Kidney glomerular epithelial cell (primary cell): ENCODE measurements around the gene ATG2A.

Experiments used
- DNase-seq: peaks from one replicate; lab custom pipeline; 2025; lab: John Stamatoyannopoulos, UW

ATG2A gene

DNA sequence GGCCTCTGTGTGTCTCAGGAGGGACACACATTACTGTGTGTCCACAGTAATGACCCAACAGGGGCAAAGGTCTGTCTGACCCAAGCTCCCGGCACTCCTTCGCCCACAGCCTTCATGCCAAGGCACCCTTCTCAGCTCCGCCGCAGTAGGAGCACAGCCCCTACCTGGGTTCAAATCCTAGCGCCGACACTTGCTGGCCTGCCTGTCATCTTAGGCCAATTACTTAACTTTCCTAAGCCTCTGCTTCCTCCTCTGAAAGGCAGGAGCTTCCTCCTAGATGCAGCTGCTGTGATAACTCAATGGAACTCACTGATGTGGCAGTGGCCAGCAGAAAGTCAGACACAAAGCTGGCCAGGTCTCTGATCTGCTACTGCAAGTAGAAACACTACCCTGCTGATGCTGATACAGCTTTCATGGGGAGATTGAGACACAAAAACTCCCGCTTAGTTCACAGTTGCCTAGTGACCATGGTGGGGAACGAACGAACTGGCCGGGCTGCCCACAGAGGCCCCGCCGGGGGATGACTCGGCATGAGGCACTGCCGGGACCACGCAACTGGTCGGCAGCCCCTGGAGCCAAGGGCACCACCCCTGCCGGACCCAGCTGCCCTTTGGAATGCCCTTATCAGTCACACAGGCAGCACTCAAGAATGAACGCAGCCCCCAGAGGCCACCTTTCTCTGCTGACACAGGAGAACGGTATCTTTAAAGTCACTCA lies 46.7 kb downstream of the ATG2A start:
- DNase-seq: peak; percentile 50

- peak; percentile 27 for DNase-seq
These were observed 47.3 kb downstream of the ATG2A start for GRCh38 chr11:64869571-64870175.

- peak; percentile 81 for DNase-seq
These were observed 48.0 kb downstream of the ATG2A start for GRCh38 chr11:64868904-64869570.

GRCh38 chr11:64867748-64868462 lies 49.1 kb downstream of the ATG2A start:
- no peak for DNase-seq

DNA sequence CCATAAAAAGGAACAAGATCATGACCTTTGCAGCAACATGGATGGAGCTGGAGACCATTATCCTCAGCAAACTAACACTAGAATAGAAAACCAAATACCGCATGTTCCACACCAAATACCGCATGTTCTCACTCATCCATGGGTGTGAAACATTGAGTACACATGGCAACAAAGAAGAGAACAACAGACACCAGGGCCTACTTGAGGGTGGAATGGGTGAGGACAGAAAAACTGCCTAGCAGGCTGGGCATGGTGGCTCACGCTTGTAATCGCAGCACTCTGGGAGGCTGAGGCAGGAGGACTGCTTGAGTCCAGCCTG lies 50.9 kb downstream of the ATG2A start:
- DNase-seq: no peak

- DNase-seq: no peak
These were observed 51.5 kb downstream of the ATG2A start for GRCh38 chr11:64865286-64866172.

DNA sequence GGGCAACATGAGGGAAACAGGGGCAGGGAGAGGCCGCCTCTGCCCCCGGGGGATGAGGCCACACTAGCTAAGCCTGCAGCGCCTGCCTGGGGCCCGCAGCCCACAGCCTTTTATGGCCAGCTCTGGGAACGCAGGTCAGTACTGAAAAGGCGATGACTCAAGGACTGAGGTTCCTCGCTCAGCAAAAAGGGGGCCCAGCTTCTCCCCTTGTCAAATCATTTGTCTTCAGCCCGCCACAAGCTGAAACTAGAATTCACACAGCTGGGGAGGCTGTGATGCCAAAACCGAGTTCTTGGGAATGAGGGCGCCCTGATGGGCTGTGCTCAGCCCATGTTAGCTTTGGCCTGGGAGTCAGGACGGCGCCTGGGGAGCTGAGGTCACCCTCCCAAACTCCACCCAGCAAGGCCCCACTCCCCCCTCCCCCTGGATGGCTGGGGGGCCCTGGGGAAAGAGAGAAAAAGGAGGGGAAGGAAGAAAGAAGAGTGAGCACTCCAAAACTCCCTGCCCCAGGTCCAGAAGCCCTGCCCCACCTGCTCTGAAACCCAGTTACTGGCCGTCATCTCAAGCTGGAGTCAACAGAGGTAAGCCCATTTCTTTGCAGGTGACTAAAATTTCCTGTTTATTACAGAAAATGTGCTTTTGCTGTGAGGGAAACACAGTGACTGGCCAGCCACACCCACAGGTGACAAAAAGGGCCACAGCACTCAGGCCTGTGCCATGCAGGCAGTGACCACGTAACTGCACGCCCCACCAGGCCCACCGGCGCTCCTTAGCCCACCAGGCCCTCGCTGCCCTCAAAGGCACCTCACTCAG lies 52.3 kb downstream of the ATG2A start:
- peak; percentile 28 for DNase-seq

DNA sequence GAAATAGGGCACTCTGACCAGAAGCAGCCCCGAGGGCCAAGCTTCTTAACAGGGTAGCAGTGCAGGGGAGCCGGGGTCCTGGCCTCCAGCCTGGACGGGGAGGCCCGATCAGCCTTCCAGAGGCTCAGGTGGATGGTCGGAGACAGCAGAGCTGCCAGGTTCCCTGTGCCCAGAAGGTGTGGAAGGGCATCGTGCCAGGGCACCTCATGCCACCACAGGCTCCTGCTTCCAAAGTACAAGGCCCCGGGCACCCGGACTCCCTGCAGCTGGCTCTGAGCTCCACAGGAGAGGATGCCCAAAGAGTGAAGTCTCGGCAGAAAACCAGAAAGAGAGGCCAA lies 52.9 kb downstream of the ATG2A start:
- DNase-seq: no peak

DNA sequence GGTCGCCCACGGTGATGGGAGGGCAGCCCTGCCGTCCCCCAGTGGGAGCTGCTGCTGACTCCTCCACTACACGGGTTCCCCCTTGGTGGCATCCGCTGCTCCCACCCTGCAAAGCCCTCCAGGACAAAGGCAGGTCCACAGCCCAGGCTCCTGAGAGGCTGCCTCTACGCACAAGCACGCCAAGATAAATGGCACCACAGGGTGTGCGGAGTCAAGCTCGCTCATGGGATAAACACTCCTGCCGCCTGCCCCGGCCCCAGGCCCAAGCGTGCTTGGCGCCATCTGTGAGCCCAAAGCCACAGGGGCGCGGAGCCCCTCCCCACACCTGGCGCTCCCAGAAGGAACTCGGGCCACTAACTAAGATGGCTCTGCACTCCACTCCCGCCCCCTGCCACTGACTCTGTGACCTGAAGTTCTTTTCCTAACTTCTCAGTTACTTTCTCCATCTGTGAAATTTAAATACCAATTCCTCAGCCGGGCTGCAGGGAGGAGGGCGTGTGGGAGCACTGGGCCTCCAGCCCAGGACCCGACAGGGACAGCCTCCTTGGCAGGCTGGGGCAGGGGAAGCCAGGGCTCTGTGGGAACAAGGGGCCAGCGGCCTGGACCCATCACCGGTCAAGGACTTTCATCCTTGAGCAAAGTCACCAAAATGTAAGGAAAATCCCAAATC lies 53.5 kb downstream of the ATG2A start:
- DNase-seq: no peak

GRCh38 chr11:64862987-64863390 lies 54.0 kb downstream of the ATG2A start:
- DNase-seq: no peak

DNA sequence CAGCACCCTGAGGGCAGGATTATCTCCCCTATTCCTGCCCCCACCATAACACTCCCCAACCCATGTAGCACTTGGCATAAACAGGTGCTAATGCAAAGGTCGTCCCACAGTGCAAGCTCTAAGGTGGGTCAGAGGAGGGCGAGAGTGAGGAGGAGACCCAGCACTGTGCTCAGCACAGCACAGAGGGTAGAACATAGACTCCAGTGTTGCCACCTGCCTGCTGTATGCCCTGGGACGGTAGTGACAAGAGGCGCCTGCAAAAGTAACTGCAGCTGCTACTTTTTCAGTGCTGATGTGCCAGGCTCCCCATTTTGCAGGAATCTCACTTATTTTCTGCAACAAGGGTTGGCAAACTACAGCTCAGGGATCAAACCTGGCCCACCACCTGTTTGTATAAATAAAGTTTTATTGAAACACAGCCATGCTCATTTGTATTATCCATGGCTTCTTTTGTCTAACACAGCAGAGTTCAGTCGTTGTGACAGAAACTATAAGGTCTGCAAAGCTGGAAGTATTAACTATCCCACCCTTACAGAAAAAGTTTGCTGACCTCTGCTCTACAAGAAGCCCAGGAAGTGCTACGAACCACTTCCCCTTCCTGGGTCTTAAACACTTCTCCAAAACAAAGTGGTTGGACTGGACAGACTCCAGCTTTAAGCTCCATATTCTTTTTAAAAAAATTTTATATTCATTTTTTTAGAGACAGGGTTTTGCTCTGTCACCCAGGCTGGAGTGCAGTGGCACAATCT lies 55.6 kb downstream of the ATG2A start:
- no peak for DNase-seq

GRCh38 chr11:64859542-64860414 lies 57.2 kb downstream of the ATG2A start:
- no peak for DNase-seq

- DNase-seq: no peak
These were observed 58.3 kb downstream of the ATG2A start for GRCh38 chr11:64858467-64859263.

GRCh38 chr11:64857485-64857884 lies 59.5 kb downstream of the ATG2A start:
- DNase-seq: no peak

DNA sequence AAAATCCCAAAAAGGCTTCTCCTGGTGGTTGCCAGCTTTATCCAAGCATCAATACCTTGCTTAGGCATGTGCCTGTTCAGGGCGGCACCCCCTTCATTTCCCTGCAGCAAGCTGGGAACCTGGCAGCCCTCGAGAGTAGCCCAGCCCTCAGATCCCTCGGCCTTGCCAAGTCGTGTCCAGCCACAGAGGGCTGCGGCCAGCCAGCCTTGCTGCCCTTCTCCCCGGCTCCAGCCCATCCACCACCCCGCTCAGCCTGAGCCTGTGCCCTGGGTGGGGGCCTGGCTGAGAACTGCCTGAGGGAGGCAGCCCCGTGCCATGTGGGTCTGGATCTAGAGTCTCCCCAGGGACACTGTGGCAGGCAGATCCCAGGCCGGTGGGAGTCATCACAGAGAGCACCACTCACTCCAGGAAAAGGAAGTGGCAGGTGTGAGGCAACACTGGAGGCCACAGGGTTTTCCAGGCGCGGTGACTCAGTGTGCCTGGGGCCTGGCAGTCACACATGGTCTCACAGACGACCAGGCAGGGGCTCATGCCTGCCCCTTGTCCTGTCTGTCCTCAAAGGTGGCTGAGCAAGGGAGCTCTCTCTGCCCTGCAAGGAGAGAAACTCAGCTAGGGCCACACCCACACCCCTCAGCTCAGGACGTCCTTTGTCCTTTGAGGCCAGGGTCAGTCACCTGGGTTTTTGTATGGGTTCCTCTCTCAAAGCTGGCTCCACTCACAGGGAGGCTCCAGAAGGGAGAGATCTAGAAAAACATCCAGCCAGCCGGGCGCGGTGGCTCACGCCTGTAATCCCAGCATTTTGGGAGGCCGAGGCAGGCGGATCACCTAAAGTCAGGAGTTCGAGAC lies 60.4 kb downstream of the ATG2A start:
- DNase-seq: peak; percentile 59

GRCh38 chr11:64855596-64856304 lies 61.3 kb downstream of the ATG2A start:
- DNase-seq: no peak
